Fibroblast of lung (primary cell): ENCODE measurements around the gene LY9. TPM values are rescaled to one million over a fixed set of nuclear protein-coding genes. Genes with fewer than 3 reads are reported as not detected.
"Not testable (repeated sequence)": the region's sequence is repeated elsewhere in the genome, so short reads cannot be mapped to it uniquely, and the experiment has no call there.

Source experiments
- DNase-seq, 2 donors: peaks; one replicate each; pipeline versions ENCODE4 v3.0.0 to v3.0.0-alpha.2; 2010; ENCODE audit warnings: low read depth in 2 of 2
- H2AFZ ChIP-seq: 2 replicates; pipeline ENCODE4 v1.5.1; 2012; ENCODE audit warnings: low read length, control low read depth, inconsistent platforms
- H3K27ac ChIP-seq: 2 replicates; pipeline ENCODE4 v1.5.1; 2011; ENCODE audit warnings: low read length, control low read depth; ENCODE audit not compliant: insufficient read depth
- H3K27me3 ChIP-seq: 2 replicates; pipeline ENCODE4 v1.5.1; 2011; ENCODE audit warnings: mild to moderate bottlenecking, low read length; ENCODE audit not compliant: control insufficient read depth, insufficient read depth
- H3K36me3 ChIP-seq: 2 replicates; pipeline ENCODE4 v1.5.1; 2011; ENCODE audit warnings: low read length; ENCODE audit not compliant: control insufficient read depth, insufficient read depth
- H3K4me1 ChIP-seq: 2 replicates; pipeline ENCODE4 v1.5.1; 2011; ENCODE audit warnings: low read length; ENCODE audit not compliant: control insufficient read depth, insufficient read depth; ENCODE audit errors: extremely low read depth
- H3K4me2 ChIP-seq: 2 replicates; pipeline ENCODE4 v1.5.1; 2011; ENCODE audit warnings: low read length, control low read depth; ENCODE audit not compliant: insufficient read depth; ENCODE audit errors: extremely low read depth
- H3K4me3 ChIP-seq, 4 experiments: fragments of 200-600 bp in 1 of 4; sonication (generic) in 1 of 4; replicated peaks in 1 of 4; 2 replicates each; pipeline ENCODE4 v1.5.1; 2011 to 2016; ENCODE audit warnings: low read length in 4 of 4, low read depth in 3 of 4, mild to moderate bottlenecking in 3 of 4, control low read depth in 2 of 4, inconsistent platforms in 1 of 4, mixed read lengths in 1 of 4; ENCODE audit not compliant: insufficient read depth in 1 of 4; ENCODE audit errors: control extremely low read depth in 1 of 4
- H3K79me2 ChIP-seq: 2 replicates; pipeline ENCODE4 v1.5.1; 2012; ENCODE audit warnings: mild to moderate bottlenecking, low read length, inconsistent platforms; ENCODE audit not compliant: control insufficient read depth, insufficient read depth
- H3K9ac ChIP-seq: 2 replicates; pipeline ENCODE4 v1.5.1; 2011; ENCODE audit warnings: mild to moderate bottlenecking, low read length, control low read depth; ENCODE audit not compliant: insufficient read depth
- H3K9me3 ChIP-seq: 2 replicates; pipeline ENCODE4 v1.5.1; 2012; ENCODE audit warnings: low read depth, low read length; ENCODE audit not compliant: control insufficient read depth, insufficient read depth
- H4K20me1 ChIP-seq: 2 replicates; pipeline ENCODE4 v1.5.1; 2011; ENCODE audit warnings: low read length; ENCODE audit not compliant: control insufficient read depth, insufficient read depth; ENCODE audit errors: extremely low read depth
- CTCF ChIP-seq, 2 donors: IDR thresholded peaks in 1 of 2; conservative IDR thresholded peaks in 1 of 2; 1 replicate in 1 of 2; 2 replicates in 1 of 2; pipeline ENCODE4 v1.5.1; 2011 to 2012; ENCODE audit warnings: low read length in 2 of 2, control low read depth in 1 of 2, inconsistent platforms in 1 of 2, low read depth in 1 of 2, mild to moderate bottlenecking in 1 of 2
- EZH2 ChIP-seq: IDR thresholded peaks from 2 replicates; pipeline ENCODE4 v1.5.1; 2012; ENCODE audit warnings: low read length, control low read depth, mild to moderate bottlenecking; ENCODE audit errors: missing control alignments
- polyA plus RNA-seq, 2 donors: library from polyadenylated mRNA; depleted of rRNA in 1 of 2; stranded (reverse) in 1 of 2; unstranded in 1 of 2; fragments of >200 nt; gene quantifications; 2 replicates each; pipeline ENCODE4 v1.2.1, GENCODE V29; 2011 to 2012; ENCODE audit warnings: missing spikeins in 1 of 2
- total RNA-seq: library from RNA; depleted of rRNA; stranded (reverse); fragments of >200 nt; gene quantifications from 2 replicates; pipeline ENCODE4 v1.2.1, GENCODE V29; 2014

The LY9 gene
- total and polyA plus RNA-seq, 2 donors (not counting 1 experiment from before 2014, with no cell fraction given): not detected

- no peaks in the 10 kb centered on the region for H3K27me3 ChIP-seq
- no peaks in the 10 kb centered on the region for H3K79me2 ChIP-seq
- H2AFZ ChIP-seq: no peak overlapping the region
- no peak overlapping the region for H3K9ac ChIP-seq
- H3K4me3 ChIP-seq: no peak overlapping the region
- no peaks in the 10 kb centered on the region for H3K4me1 ChIP-seq
- DNase-seq: no peak
- H4K20me1 ChIP-seq: no peaks in the 10 kb centered on the region
- H3K36me3 ChIP-seq: no peaks in the 10 kb centered on the region
- no peak overlapping the region for H3K4me2 ChIP-seq
- no peak overlapping the region for H3K27ac ChIP-seq
- no peak for TF ChIP-seq CTCF (conservative IDR thresholded peaks at IDR 0.05 in 1 of 2, IDR thresholded peaks at IDR 0.05 in 1 of 2; ENCODE audit: low read depth in 1 of 2, low read length in 2 of 2)
- H3K9me3 ChIP-seq: no peaks in the 10 kb centered on the region
These were observed 14.7 kb upstream of the LY9 start for GRCh38 chr1:160781186-160781766.

GRCh38 chr1:160781914-160782689, 13.9 kb upstream of the LY9 start:
- Histone ChIP-seq H3K4me1 (no peaks in the 10 kb centered on the region), H3K27ac (no peak overlapping the region), H3K4me2 (no peak overlapping the region), H4K20me1 (no peaks in the 10 kb centered on the region), H3K27me3 (no peaks in the 10 kb centered on the region), H3K4me3 (no peak overlapping the region), H2AFZ (no peak overlapping the region), H3K79me2 (no peaks in the 10 kb centered on the region), H3K9ac (no peak overlapping the region), H3K9me3 (no peaks in the 10 kb centered on the region), H3K36me3 (no peaks in the 10 kb centered on the region)
- TF ChIP-seq EZH2 (no peak), CTCF (conservative IDR thresholded peaks at IDR 0.05 in 1 of 2, IDR thresholded peaks at IDR 0.05 in 1 of 2; ENCODE audit: low read depth in 1 of 2, low read length in 2 of 2) (no peak)
- no peak for DNase-seq

DNA sequence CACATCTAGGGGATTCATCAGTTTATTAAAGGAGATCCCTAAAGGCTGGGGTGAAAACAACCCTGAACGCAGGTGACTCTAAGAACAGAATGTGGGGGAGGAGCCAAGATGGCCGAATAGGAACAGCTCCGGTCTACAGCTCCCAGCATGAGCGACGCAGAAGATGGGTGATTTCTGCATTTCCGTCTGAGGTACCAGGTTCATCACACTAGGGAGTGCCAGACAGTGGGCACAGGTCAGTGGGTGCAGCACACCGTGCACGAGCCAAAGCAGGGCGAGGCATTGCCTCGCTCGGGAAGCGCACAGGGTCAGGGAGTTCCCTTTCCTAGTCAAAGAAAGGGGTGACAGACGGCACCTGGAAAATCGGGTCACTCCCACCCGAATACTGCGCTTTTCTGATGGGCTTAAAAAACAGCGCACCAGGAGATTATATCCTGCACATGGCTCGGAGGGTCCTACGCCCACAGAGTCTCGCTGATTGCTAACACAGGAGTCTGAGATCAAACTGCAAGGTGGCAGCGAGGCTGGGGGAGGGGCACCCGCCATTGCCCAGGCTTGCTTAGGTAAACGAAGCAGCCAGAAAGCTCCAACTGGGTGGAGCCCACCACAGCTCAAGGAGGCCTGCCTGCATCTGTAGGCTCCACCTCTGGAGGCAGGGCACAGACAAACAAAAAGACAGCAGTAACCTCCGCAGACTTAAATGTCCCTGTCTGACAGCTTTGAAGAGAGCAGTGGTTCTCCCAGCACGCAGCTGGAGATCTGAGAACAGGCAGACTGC, 12.8 kb upstream of the LY9 start:
- not testable (repeated sequence) for H3K36me3 ChIP-seq, H3K9ac ChIP-seq, H3K4me3 ChIP-seq, H3K27me3 ChIP-seq, H3K79me2 ChIP-seq, H3K4me2 ChIP-seq, H2AFZ ChIP-seq, H3K9me3 ChIP-seq, DNase-seq, H3K4me1 ChIP-seq, H3K27ac ChIP-seq, H4K20me1 ChIP-seq
